ENCODE data around the gene BTLA. TPM values are rescaled to one million over a fixed set of nuclear protein-coding genes. Genes with fewer than 3 reads are reported as not detected.
A peak's percentile ranks its signal among the peaks of the same experiment; 100 is the strongest.
"Not testable (repeated sequence)": the region's sequence is repeated elsewhere in the genome, so short reads cannot be mapped to it uniquely, and the experiment has no call there.

Gene BTLA
- total and polyA plus RNA-seq, 2 of the 8 experiments (the other 6 are each of a cell fraction or from before 2014, with no cell fraction given) = not detected

- H3K79me2 ChIP-seq (ENCODE audit: control insufficient read depth in 1 of 2, insufficient read depth in 2 of 2, low read length in 2 of 2); H2BK120ac ChIP-seq (replicated peaks; ENCODE audit: low read depth, low read length); H3K23ac ChIP-seq (ENCODE audit: insufficient read length); H2BK15ac ChIP-seq (ENCODE audit: low read length); H3K27me3 ChIP-seq (replicated peaks in 1 of 4; ENCODE audit: control insufficient read depth in 3 of 4, extremely low read depth in 1 of 4, insufficient read depth in 3 of 4, low read length in 3 of 4); H3K18ac ChIP-seq (ENCODE audit: extremely low read depth, low read length); H3K36me3 ChIP-seq (ENCODE audit: control insufficient read depth in 2 of 4, insufficient read depth in 4 of 4, low read length in 3 of 4); H3K79me1 ChIP-seq (ENCODE audit: low read depth, low read length); H2BK12ac ChIP-seq (ENCODE audit: low read depth, low read length); H3K9me3 ChIP-seq (ENCODE audit: insufficient read depth in 2 of 2, low read depth in 1 of 2, low read length in 1 of 2); FAIRE-seq; DNase-seq (ENCODE audit: low read depth in 1 of 2, low spot score in 2 of 2); H2AK5ac ChIP-seq (ENCODE audit: low read depth, low read length); H4K20me1 ChIP-seq (replicated peaks in 1 of 2; ENCODE audit: control insufficient read depth in 1 of 2, insufficient read depth in 2 of 2, low read length in 2 of 2); H3K4me3 ChIP-seq (ENCODE audit: extremely low read depth in 1 of 4, insufficient read depth in 2 of 4, low read depth in 3 of 4, low read length in 4 of 4); POLR2A ChIA-PET (ENCODE audit: partially characterized antibody); H3K27ac ChIP-seq (ENCODE audit: low read depth, low read length); H2BK5ac ChIP-seq (ENCODE audit: low read depth, low read length); H4K8ac ChIP-seq (ENCODE audit: extremely low read depth, insufficient read depth, low read length); H3K14ac ChIP-seq (ENCODE audit: insufficient read length); H2AFZ ChIP-seq (ENCODE audit: low read length); CTCF ChIA-PET (ENCODE audit: partially characterized antibody); H3K56ac ChIP-seq (replicated peaks; ENCODE audit: insufficient read length, low read depth, low read length); H3K23me2 ChIP-seq (ENCODE audit: low read depth, low read length); H4K91ac ChIP-seq (replicated peaks; ENCODE audit: insufficient read length, low read length); H4K5ac ChIP-seq (ENCODE audit: insufficient read length, low read depth, low read length); H3K4me1 ChIP-seq (replicated peaks in 1 of 4; ENCODE audit: control insufficient read depth in 3 of 4, insufficient read depth in 4 of 4, low read length in 3 of 4); H3K4ac ChIP-seq (replicated peaks; ENCODE audit: insufficient read length, low read depth, low read length); H3K4me2 ChIP-seq (ENCODE audit: insufficient read depth in 1 of 2, low read depth in 2 of 2, low read length in 2 of 2); H2BK20ac ChIP-seq (ENCODE audit: low read length): not testable (repeated sequence)
- peak overlapping the region in 1 of 4 experiments; percentile 34; a peak in 1 of 7 replicates for H3K9ac ChIP-seq (replicated peaks in 1 of 4; ENCODE audit: extremely low read depth in 1 of 4, low read depth in 3 of 4, low read length in 3 of 4)
- 92% methylated on average over 6 of the region's 6 CpGs; no CpG with 5 or more reads in 1 of the 2 experiments for WGBS, 2 experiments (ENCODE audit: extremely low coverage in 1 of 2, insufficient coverage in 1 of 2, insufficient read length in 1 of 2, insufficient replicate concordance in 2 of 2, low coverage in 1 of 2, low lambda C conversion rate in 2 of 2, missing lambda C conversion rate in 1 of 2)
Measured at GRCh38 chr3:112524127-112524526, 24.9 kb upstream of the BTLA start.

Data from H1 (cell line).